ENCODE results near the gene WDR82.

GRCh38 chr3:52256622-52257021, 21.8 kb downstream of the WDR82 start:
- TF ChIP-seq, protein P1, sequence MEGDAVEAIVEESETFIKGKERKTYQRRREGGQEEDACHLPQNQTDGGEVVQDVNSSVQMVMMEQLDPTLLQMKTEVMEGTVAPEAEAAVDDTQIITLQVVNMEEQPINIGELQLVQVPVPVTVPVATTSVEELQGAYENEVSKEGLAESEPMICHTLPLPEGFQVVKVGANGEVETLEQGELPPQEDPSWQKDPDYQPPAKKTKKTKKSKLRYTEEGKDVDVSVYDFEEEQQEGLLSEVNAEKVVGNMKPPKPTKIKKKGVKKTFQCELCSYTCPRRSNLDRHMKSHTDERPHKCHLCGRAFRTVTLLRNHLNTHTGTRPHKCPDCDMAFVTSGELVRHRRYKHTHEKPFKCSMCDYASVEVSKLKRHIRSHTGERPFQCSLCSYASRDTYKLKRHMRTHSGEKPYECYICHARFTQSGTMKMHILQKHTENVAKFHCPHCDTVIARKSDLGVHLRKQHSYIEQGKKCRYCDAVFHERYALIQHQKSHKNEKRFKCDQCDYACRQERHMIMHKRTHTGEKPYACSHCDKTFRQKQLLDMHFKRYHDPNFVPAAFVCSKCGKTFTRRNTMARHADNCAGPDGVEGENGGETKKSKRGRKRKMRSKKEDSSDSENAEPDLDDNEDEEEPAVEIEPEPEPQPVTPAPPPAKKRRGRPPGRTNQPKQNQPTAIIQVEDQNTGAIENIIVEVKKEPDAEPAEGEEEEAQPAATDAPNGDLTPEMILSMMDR (conservative IDR thresholded peaks at IDR 0.05 in 1 of 2, IDR thresholded peaks at IDR 0.05 in 1 of 2; ENCODE audit: low read depth in 1 of 2, low read length in 2 of 2): no peak
- no peak for TF ChIP-seq EZH2 (IDR thresholded peaks at IDR 0.05; ENCODE audit: low read length, missing control alignments)

All from fibroblast of lung (primary cell).